DOHH2 (cell line): ENCODE measurements around the gene UGT1A6.
"Not testable (repeated sequence)": the region's sequence is repeated elsewhere in the genome, so short reads cannot be mapped to it uniquely, and the experiment has no call there.

ENCODE experiments used
- H3F3A ChIP-seq: fragments of 200-600 bp; sonication (generic), shearing (Covaris generic); 2 replicates; pipeline ENCODE4 v1.6.0; 2016; ENCODE audit warnings: antibody characterized with exemption, mild to moderate bottlenecking; ENCODE audit not compliant: control insufficient read depth, insufficient read depth
- H3K27ac ChIP-seq: fragments of 200-600 bp; sonication (generic); 2 replicates; pipeline ENCODE4 v1.5.1; 2014; ENCODE audit warnings: low read depth, mild to moderate bottlenecking, low read length, moderate library complexity
- H3K27me3 ChIP-seq: fragments of 200-600 bp; sonication (generic); 2 replicates; pipeline ENCODE4 v1.6.1; 2014; ENCODE audit warnings: mild to moderate bottlenecking, low read length, mixed read lengths; ENCODE audit not compliant: control insufficient read depth
- H3K36me3 ChIP-seq: fragments of 200-600 bp; sonication (generic); 2 replicates; pipeline ENCODE4 v1.6.1; 2014; ENCODE audit warnings: mild to moderate bottlenecking, low read length, moderate library complexity, mixed read lengths; ENCODE audit not compliant: control insufficient read depth
- H3K4me1 ChIP-seq: fragments of 200-600 bp; sonication (generic); 2 replicates; pipeline ENCODE4 v1.6.1; 2014; ENCODE audit warnings: mild to moderate bottlenecking, low read length, mixed read lengths; ENCODE audit not compliant: control insufficient read depth
- H3K4me2 ChIP-seq: fragments of 200-600 bp; sonication (generic); 2 replicates; pipeline ENCODE4 v1.6.0; 2014; ENCODE audit warnings: mild to moderate bottlenecking, low read length, moderate library complexity
- H3K4me3 ChIP-seq: fragments of 200-600 bp; sonication (generic); 2 replicates; pipeline ENCODE4 v1.5.1; 2014; ENCODE audit warnings: mild to moderate bottlenecking, low read length, mixed read lengths
- H3K79me2 ChIP-seq: fragments of 200-600 bp; sonication (generic); 2 replicates; pipeline ENCODE4 v1.6.1; 2014; ENCODE audit warnings: mild to moderate bottlenecking, low read length, mixed read lengths; ENCODE audit not compliant: control insufficient read depth
- H3K9me2 ChIP-seq: fragments of 200-600 bp; sonication (generic); replicated peaks from 2 replicates; pipeline ENCODE4 v1.6.1; 2014; ENCODE audit warnings: mild to moderate bottlenecking, low read length, mixed read lengths; ENCODE audit not compliant: control insufficient read depth
- H3K9me3 ChIP-seq: fragments of 200-600 bp; sonication (generic); 2 replicates; pipeline ENCODE4 v1.6.1; 2014; ENCODE audit warnings: antibody characterized with exemption, low read length, mixed read lengths; ENCODE audit not compliant: control insufficient read depth, insufficient read depth
- H4K20me1 ChIP-seq: fragments of 200-600 bp; sonication (generic); 2 replicates; pipeline ENCODE4 v1.6.0; 2014; ENCODE audit warnings: low read depth, mild to moderate bottlenecking, antibody characterized with exemption, low read length, moderate library complexity; ENCODE audit not compliant: control insufficient read depth, insufficient read depth
- CTCF ChIP-seq: fragments of 200-600 bp; sonication (generic); IDR thresholded peaks from one replicate; pipeline ENCODE4 v1.5.1; 2014; ENCODE audit warnings: antibody characterized with exemption, mild to moderate bottlenecking, low read depth, low read length; ENCODE audit not compliant: poor library complexity, severe bottlenecking
- EZH2phosphoT487 ChIP-seq: fragments of 200-600 bp; sonication (generic); IDR thresholded peaks from 2 replicates; pipeline ENCODE4 v1.6.1; 2017; ENCODE audit warnings: borderline replicate concordance, mild to moderate bottlenecking, antibody characterized with exemption, low read length, moderate library complexity, mixed read lengths

UGT1A6 gene

DNA sequence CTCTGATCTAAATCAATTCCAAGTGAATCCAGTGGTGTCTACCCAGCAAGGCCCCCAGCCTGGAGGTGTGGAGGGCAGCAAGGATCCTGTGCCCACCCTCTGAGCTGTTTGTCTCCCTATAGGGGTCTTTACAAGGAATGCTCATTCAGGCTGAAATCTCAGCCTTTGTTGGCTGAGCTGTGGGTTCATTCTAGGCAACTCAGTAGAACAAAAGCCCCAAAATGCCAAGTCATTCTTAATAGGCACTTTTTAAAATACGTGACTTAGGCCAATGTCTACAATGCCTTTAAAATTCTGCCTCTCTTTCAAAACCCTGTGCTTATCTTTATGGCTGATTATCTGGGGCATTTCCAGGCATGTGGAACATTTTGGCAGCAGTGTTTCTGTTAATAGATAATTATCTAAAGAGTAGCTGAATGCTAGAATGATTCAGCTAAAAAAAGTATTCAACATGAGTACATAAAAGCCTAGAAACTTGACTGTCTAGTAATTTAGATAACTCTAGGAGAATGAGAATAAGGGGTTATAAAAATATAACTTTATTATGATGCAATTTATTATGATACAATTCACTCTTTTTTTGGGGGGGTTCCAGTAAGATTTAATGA, 7.4 kb downstream of the UGT1A6 start:
- Histone ChIP-seq H3K27me3 (no peaks in the 10 kb centered on the region), H3F3A (no peaks in the 10 kb centered on the region), H4K20me1 (no peaks in the 10 kb centered on the region), H3K36me3 (no peaks in the 10 kb centered on the region), H3K9me2 (no peaks in the 10 kb centered on the region), H3K4me1 (no peaks in the 10 kb centered on the region), H3K9me3 (no peaks in the 10 kb centered on the region), H3K4me3 (no peak overlapping the region), H3K27ac (no peak overlapping the region), H3K79me2 (no peaks in the 10 kb centered on the region), H3K4me2 (no peak overlapping the region)
- TF ChIP-seq EZH2phosphoT487 (no peak), CTCF (no peak)

DNA sequence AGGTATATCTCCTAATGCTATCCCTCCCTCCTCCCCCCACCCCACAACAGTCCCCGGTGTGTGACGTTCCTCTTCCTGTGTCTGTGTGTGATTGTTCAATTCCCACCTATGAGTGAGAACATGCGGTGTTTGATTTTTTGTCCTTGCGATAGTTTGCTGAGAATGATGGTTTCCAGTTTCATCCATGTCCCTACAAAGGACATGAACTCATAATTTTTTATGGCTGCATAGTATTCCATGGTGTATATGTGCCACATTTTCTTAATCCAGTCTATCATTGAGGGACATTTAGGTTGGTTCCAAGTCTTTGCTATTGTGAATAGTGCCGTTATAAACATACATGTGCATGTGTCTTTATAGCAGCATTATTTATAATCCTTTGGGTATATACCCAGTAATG, 8.2 kb downstream of the UGT1A6 start:
- not testable (repeated sequence) for H3K4me1 ChIP-seq, H3K4me2 ChIP-seq, H3K36me3 ChIP-seq, H3K9me3 ChIP-seq, H3K27me3 ChIP-seq, H4K20me1 ChIP-seq, H3K4me3 ChIP-seq, H3K9me2 ChIP-seq, H3K27ac ChIP-seq, H3K79me2 ChIP-seq, H3F3A ChIP-seq

DNA sequence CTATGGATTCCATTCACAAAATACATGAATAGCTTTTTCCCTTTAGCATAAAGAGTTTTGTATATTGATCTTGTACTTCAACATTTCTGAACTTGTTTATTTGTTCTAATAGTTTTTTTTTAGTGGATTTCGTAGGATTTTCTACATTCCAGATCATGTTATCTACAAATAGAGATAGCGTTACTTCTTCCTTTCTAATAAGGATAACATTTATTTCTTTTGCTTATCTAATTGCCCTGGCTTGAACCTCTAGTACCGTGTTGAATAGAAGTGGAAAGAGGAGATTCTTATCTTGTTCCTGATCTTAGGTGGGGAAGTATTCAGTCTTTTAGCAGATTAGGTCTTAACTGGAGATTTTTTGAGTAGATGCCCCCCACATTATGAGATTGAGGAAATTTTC, 9.5 kb downstream of the UGT1A6 start:
- H3K4me1 ChIP-seq: no peaks in the 10 kb centered on the region
- H3K36me3 ChIP-seq: no peaks in the 10 kb centered on the region
- no peak overlapping the region for H3K4me2 ChIP-seq
- H3F3A ChIP-seq: no peaks in the 10 kb centered on the region
- no peak overlapping the region for H3K27ac ChIP-seq
- no peak overlapping the region for H3K4me3 ChIP-seq
- H3K79me2 ChIP-seq: no peaks in the 10 kb centered on the region
- no peaks in the 10 kb centered on the region for H4K20me1 ChIP-seq
- H3K9me3 ChIP-seq: no peaks in the 10 kb centered on the region
- 0 out of 2 replicates have a peak, but pooled peaks cover 3% of the 10 kb centered on the region for H3K27me3 ChIP-seq
- no peak for TF ChIP-seq EZH2phosphoT487
- no peaks in the 10 kb centered on the region for H3K9me2 ChIP-seq

DNA sequence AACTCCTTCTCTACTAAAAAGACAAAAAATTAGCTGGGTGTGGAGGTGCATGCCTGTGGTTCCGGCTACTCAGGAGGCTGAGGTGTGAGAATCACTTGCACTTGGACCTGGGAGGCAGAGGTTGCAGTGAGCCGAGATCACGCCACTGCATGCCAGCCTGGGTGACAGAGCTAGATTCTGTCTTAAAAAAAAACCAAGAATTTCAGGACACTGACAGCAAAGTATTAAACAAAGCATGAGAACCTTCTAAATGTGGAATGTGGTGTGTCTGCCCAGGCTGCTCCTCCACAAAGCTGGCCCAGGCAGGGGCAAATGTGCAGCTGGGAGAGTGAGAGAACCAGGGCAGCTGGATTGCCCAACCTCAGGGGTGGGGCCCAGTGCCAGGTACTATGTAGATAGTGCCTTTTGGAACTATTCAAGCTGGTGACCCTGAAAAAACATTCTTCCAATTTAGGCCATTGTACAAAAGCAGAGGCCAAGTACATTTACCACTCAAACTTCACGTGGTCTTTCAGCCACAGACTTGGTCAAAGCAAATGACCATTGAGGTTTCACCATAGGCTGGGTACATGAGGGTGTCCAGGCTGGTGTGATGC, 13.3 kb downstream of the UGT1A6 start:
- H3K4me3 ChIP-seq: no peak overlapping the region
- H3K79me2 ChIP-seq: no peaks in the 10 kb centered on the region
- H4K20me1 ChIP-seq: no peaks in the 10 kb centered on the region
- H3K4me2 ChIP-seq: no peak overlapping the region
- H3K4me1 ChIP-seq: no peaks in the 10 kb centered on the region
- 0 out of 2 replicates have a peak, but pooled peaks cover 3% of the 10 kb centered on the region for H3K27me3 ChIP-seq
- H3K9me3 ChIP-seq: no peaks in the 10 kb centered on the region
- no peaks in the 10 kb centered on the region for H3K36me3 ChIP-seq
- no peaks in the 10 kb centered on the region for H3K9me2 ChIP-seq
- H3F3A ChIP-seq: no peaks in the 10 kb centered on the region
- TF ChIP-seq EZH2phosphoT487: no peak
- TF ChIP-seq CTCF: no peak
- H3K27ac ChIP-seq: no peak overlapping the region
